MCF 10A (cell line): ENCODE data around the gene ING3. TPM values are rescaled to one million over a fixed set of nuclear protein-coding genes. Genes with fewer than 3 reads are reported as not detected.
"Not testable (repeated sequence)": the region's sequence is repeated elsewhere in the genome, so short reads cannot be mapped to it uniquely, and the experiment has no call there.

Experiments
- BruUV-seq: library from RNA; stranded (reverse); fragments of 400-500 nt; replicated peaks from 2 replicates; lab custom pipeline; 2021; lab: Mats Ljungman, UMichigan
- CTCF ChIA-PET: fragments of 300-600 bp; sonication (Branson Sonifier 250); formaldehyde crosslinking; extraction: SDS; loops from one replicate; lab custom pipeline; 2021; ENCODE audit warnings: antibody characterized with exemption, inconsistent platforms; lab: Yijun Ruan, JAX
- POLR2A ChIA-PET: fragments of 300-600, 350-650 bp; sonication (Branson Sonifier 250); formaldehyde crosslinking; extraction: SDS; loops from one replicate; lab custom pipeline; 2020; ENCODE audit warnings: antibody characterized with exemption, inconsistent platforms; lab: Yijun Ruan, JAX
- DNase-seq: peaks from one replicate; pipeline ENCODE4 v3.0.0-alpha.2; 2018; ENCODE audit not compliant: unreplicated experiment
- H3K27ac Mint-ChIP-seq: one replicate; pipeline ENCODE4 v1.8.0; 2022; ENCODE audit warnings: mild to moderate bottlenecking, low read depth, mixed read lengths; ENCODE audit not compliant: unreplicated experiment
- H3K27me3 Mint-ChIP-seq: one replicate; pipeline ENCODE4 v1.8.0; 2022; ENCODE audit warnings: mixed read lengths; ENCODE audit not compliant: insufficient read depth, unreplicated experiment
- H3K36me3 Mint-ChIP-seq: one replicate; pipeline ENCODE4 v1.8.0; 2022; ENCODE audit warnings: mild to moderate bottlenecking, moderate library complexity, mixed read lengths; ENCODE audit not compliant: insufficient read depth, unreplicated experiment
- H3K4me1 Mint-ChIP-seq: one replicate; pipeline ENCODE4 v1.8.0; 2022; ENCODE audit warnings: mixed read lengths; ENCODE audit not compliant: insufficient read depth, unreplicated experiment
- H3K4me3 Mint-ChIP-seq: one replicate; pipeline ENCODE4 v1.8.0; 2022; ENCODE audit warnings: mild to moderate bottlenecking, moderate library complexity, mixed read lengths; ENCODE audit not compliant: unreplicated experiment
- H3K9me3 Mint-ChIP-seq: one replicate; pipeline ENCODE4 v1.8.0; 2022; ENCODE audit warnings: mixed read lengths; ENCODE audit not compliant: unreplicated experiment
- CTCF ChIP-seq: fragments of 200-600 bp; IDR thresholded peaks from one replicate; pipeline ENCODE4 v1.8.0; 2022; ENCODE audit warnings: antibody characterized with exemption, mild to moderate bottlenecking; ENCODE audit not compliant: unreplicated experiment
- intact Hi-C: fragments of 100-400 bp; cut with micrococcal nuclease; formaldehyde crosslinking; loops from 2 replicates; pipeline ENCODE4 v1.14.1; 2022
- total RNA-seq: library from RNA; stranded (reverse); gene quantifications from 2 replicates; pipeline ENCODE4 v1.2.3, GENCODE V29; 2022

Gene ING3
- total RNA-seq, 1 experiment from 2014 or later: 18.9 TPM

GRCh38 chr7:121002048-121002756 lies 51.6 kb downstream of the ING3 start:
- TF ChIP-seq CTCF: no peak
- no peaks in the 10 kb centered on the region for H3K36me3 Mint-ChIP-seq
- DNase-seq: no peak
- H3K4me1 Mint-ChIP-seq: no peaks in the 10 kb centered on the region
- no peaks in the 10 kb centered on the region for H3K9me3 Mint-ChIP-seq
- intact Hi-C loops: no loop called here
- ChIA-PET POLR2A (interaction anchor here (1.2 kb wide), 1 partner anchor 9 kb away, joined by 3 read pairs; no protein-coding TSS in a partner anchor), CTCF (interaction anchor here (1.3 to 4.5 kb wide), 2 partner anchors 14 to 74 kb away, joined by 5 to 23 read pairs; partner anchors contain the start of gene CPED1)
- peaks cover 79% of the 10 kb centered on the region for H3K27me3 Mint-ChIP-seq
- BruUV-seq: no TSS peak
- no peak overlapping the region for H3K27ac Mint-ChIP-seq
- H3K4me3 Mint-ChIP-seq: no peak overlapping the region

GRCh38 chr7:121002757-121003200 lies 52.2 kb downstream of the ING3 start:
- H3K27ac Mint-ChIP-seq: no peak overlapping the region
- intact Hi-C loops: no loop called here

GRCh38 chr7:121003986-121004685 lies 53.6 kb downstream of the ING3 start:
- Mint-ChIP-seq H3K27me3 (peaks cover 88% of the 10 kb centered on the region), H3K9me3 (no peaks in the 10 kb centered on the region), H3K36me3 (no peaks in the 10 kb centered on the region), H3K4me1 (no peaks in the 10 kb centered on the region), H3K27ac (no peak overlapping the region), H3K4me3 (no peak overlapping the region)
- no peak for TF ChIP-seq CTCF
- no peak for DNase-seq
- POLR2A ChIA-PET: no interaction called here
- CTCF ChIA-PET: interaction anchor here (0.6 to 4.5 kb wide), 3 partner anchors 16 to 198 kb away, joined by 3 to 23 read pairs (median 4); partner anchors contain the start of gene CPED1
- intact Hi-C loops: no loop called here
- no TSS peak for BruUV-seq

More at GRCh38 chr7:121002757-121003200, 52.2 kb downstream of the ING3 start:
- Mint-ChIP-seq H3K36me3 (no peaks in the 10 kb centered on the region), H3K27me3 (peaks cover 84% of the 10 kb centered on the region), H3K9me3 (no peaks in the 10 kb centered on the region), H3K4me3 (no peak overlapping the region), H3K4me1 (no peaks in the 10 kb centered on the region)
- BruUV-seq: no TSS peak
- no peak for TF ChIP-seq CTCF
- ChIA-PET POLR2A (interaction anchor here (0.7 to 1.2 kb wide), 2 partner anchors 8 to 51 kb away, joined by 3 read pairs; no protein-coding TSS in a partner anchor), CTCF (interaction anchor here (1.3 to 4.5 kb wide), 2 partner anchors 14 to 74 kb away, joined by 5 to 23 read pairs; partner anchors contain the start of gene CPED1)
- DNase-seq: no peak

- H3K27ac Mint-ChIP-seq, intact Hi-C loops, H3K9me3 Mint-ChIP-seq, BruUV-seq, POLR2A ChIA-PET, H3K36me3 Mint-ChIP-seq, H3K4me3 Mint-ChIP-seq, DNase-seq, H3K4me1 Mint-ChIP-seq: not testable (repeated sequence)
- peaks cover 83% of the 10 kb centered on the region for H3K27me3 Mint-ChIP-seq
- CTCF ChIA-PET: interaction anchor here (0.6 to 2.1 kb wide), 2 partner anchors 18 to 199 kb away, joined by 4 to 5 read pairs; no protein-coding TSS in a partner anchor
Observed at GRCh38 chr7:121005058-121005457, 54.5 kb downstream of the ING3 start.
